B cell (primary cell): ENCODE measurements around the gene SKOR1. TPM values are rescaled to one million over a fixed set of nuclear protein-coding genes. Genes with fewer than 3 reads are reported as not detected.

Source experiments
- ATAC-seq: fragments of 200-7000 bp; cut with Tn5 transposase; one replicate; pipeline ENCODE4 v1.10.0; 2021; ENCODE audit warnings: low read depth, mild to moderate bottlenecking, moderate number of reproducible peaks, moderate library complexity
- CTCF ChIA-PET: fragments of 350-600 bp; sonication (Branson Sonifier 250); formaldehyde crosslinking; loops from one replicate; lab custom pipeline; 2021; ENCODE audit warnings: antibody characterized with exemption, inconsistent platforms; lab: Charles Lee
- POLR2A ChIA-PET: fragments of 350-600 bp; sonication (Branson Sonifier 250); formaldehyde crosslinking; loops from one replicate; lab custom pipeline; 2021; ENCODE audit warnings: antibody characterized with exemption; lab: Charles Lee
- DNase-seq: peaks from one replicate; pipeline ENCODE4 v3.0.0; 2013
- H2AFZ ChIP-seq: 2 replicates; pipeline ENCODE4 v1.6.1; 2012; ENCODE audit warnings: mild to moderate bottlenecking, low read depth, low read length; ENCODE audit not compliant: insufficient read depth, poor library complexity, severe bottlenecking
- H3K27ac ChIP-seq, 2 donors: 1 replicate in 1 of 2; 2 replicates in 1 of 2; pipeline ENCODE4 v1.5.1; 2012 to 2013; ENCODE audit warnings: low read length in 2 of 2, mild to moderate bottlenecking in 2 of 2, moderate library complexity in 1 of 2
- H3K27me3 ChIP-seq, 4 experiments: fragments of 200-600 bp in 1 of 4; sonication (generic) in 1 of 4; replicated peaks in 1 of 4; 1 replicate in 2 of 4; 2 replicates in 2 of 4; pipeline versions ENCODE4 v1.6.1 to v1.7.0; 2013 to 2016; ENCODE audit warnings: low read length in 3 of 4, mild to moderate bottlenecking in 2 of 4, mixed read lengths in 1 of 4, moderate library complexity in 1 of 4; ENCODE audit not compliant: insufficient read depth in 4 of 4, control insufficient read depth in 3 of 4; ENCODE audit errors: control extremely low read depth in 1 of 4
- H3K36me3 ChIP-seq, 2 experiments: replicated peaks in 1 of 2; 1 replicate in 1 of 2; 2 replicates in 1 of 2; pipeline versions ENCODE4 v1.6.1 to v1.7.1; 2013; ENCODE audit warnings: low read length in 1 of 2; ENCODE audit not compliant: insufficient read depth in 2 of 2, control insufficient read depth in 1 of 2; ENCODE audit errors: control extremely low read depth in 1 of 2, extremely low read depth in 1 of 2
- H3K4me1 ChIP-seq, 2 donors: fragments of 200-600 bp in 1 of 2; sonication (generic) in 1 of 2; 1 replicate in 1 of 2; 2 replicates in 1 of 2; pipeline versions ENCODE4 v1.5.1 to v1.6.1; 2013 to 2017; ENCODE audit warnings: low read length in 2 of 2; ENCODE audit not compliant: control insufficient read depth in 2 of 2, insufficient read depth in 2 of 2
- H3K4me2 ChIP-seq: replicated peaks from 2 replicates; pipeline ENCODE3; 2012; ENCODE audit warnings: mild to moderate bottlenecking, low read depth, low read length; ENCODE audit not compliant: poor library complexity, severe bottlenecking
- H3K4me3 ChIP-seq, 5 experiments: fragments of 200-600 bp in 1 of 5; sonication (generic) in 1 of 5; 1 replicate in 3 of 5; 2 replicates in 2 of 5; pipeline versions ENCODE4 v1.5.1 to v1.7.0; 2011 to 2016; ENCODE audit warnings: low read length in 4 of 5, mild to moderate bottlenecking in 4 of 5, low read depth in 2 of 5, control low read depth in 1 of 5, moderate library complexity in 1 of 5; ENCODE audit not compliant: insufficient read depth in 1 of 5; ENCODE audit errors: control extremely low read depth in 1 of 5, extremely low read depth in 1 of 5
- H3K79me2 ChIP-seq: fragments of 200-600 bp; sonication (generic); one replicate; pipeline ENCODE4 v1.6.0; 2016; ENCODE audit warnings: low read length; ENCODE audit not compliant: control insufficient read depth, insufficient read depth
- H3K9ac ChIP-seq: fragments of 200-600 bp; sonication (generic); 2 replicates; pipeline ENCODE4 v1.6.1; 2017; ENCODE audit warnings: mild to moderate bottlenecking, low read length, moderate library complexity
- H3K9me3 ChIP-seq, 3 donors: one replicate each; pipeline versions ENCODE4 v1.6.1 to v1.7.1; 2013; ENCODE audit warnings: low read length in 2 of 3; ENCODE audit not compliant: control insufficient read depth in 2 of 3, insufficient read depth in 1 of 3; ENCODE audit errors: control extremely low read depth in 1 of 3
- H4K20me1 ChIP-seq: 2 replicates; pipeline ENCODE4 v1.6.0; 2012; ENCODE audit warnings: mild to moderate bottlenecking, low read length; ENCODE audit not compliant: insufficient read depth, control insufficient read depth, poor library complexity, severe bottlenecking
- H3K27ac Mint-ChIP-seq: one replicate; pipeline ENCODE4 v1.8.0; 2021; ENCODE audit warnings: mixed read lengths
- H3K27me3 Mint-ChIP-seq: one replicate; pipeline ENCODE4 v1.8.0; 2021; ENCODE audit warnings: mixed read lengths
- H3K4me1 Mint-ChIP-seq: one replicate; pipeline ENCODE4 v1.8.0; 2021; ENCODE audit warnings: mixed read lengths
- H3K4me3 Mint-ChIP-seq: one replicate; pipeline ENCODE4 v1.8.0; 2021; ENCODE audit warnings: mixed read lengths
- H3K9me3 Mint-ChIP-seq: one replicate; pipeline ENCODE4 v1.8.0; 2022; ENCODE audit warnings: mixed read lengths; ENCODE audit not compliant: insufficient read depth
- EZH2 ChIP-seq: IDR thresholded peaks from 2 replicates; pipeline ENCODE4 v1.6.1; 2012; ENCODE audit warnings: borderline replicate concordance, low read depth, mild to moderate bottlenecking, moderate library complexity, low read length; ENCODE audit not compliant: insufficient read depth, poor library complexity, severe bottlenecking
- WGBS: methylation state at CpG from one replicate; pipeline ENCODE4 v1.1.5; 2013; ENCODE audit warnings: missing lambda C conversion rate; ENCODE audit not compliant: insufficient coverage; 5-methylcytosine and 5-hydroxymethylcytosine counted together
- intact Hi-C: fragments of 100-400 bp; cut with micrococcal nuclease; formaldehyde crosslinking; loops from one replicate; pipeline ENCODE4 v1.10.0; 2022
- polyA plus RNA-seq: library from polyadenylated mRNA; depleted of rRNA; stranded (reverse); fragments of >200 nt; gene quantifications from 2 replicates; pipeline ENCODE4 v1.2.3, GENCODE V29; 2012
- total RNA-seq, 2 donors: library from RNA; stranded (reverse); fragments of 120-200 nt in 1 of 2; gene quantifications; 1 replicate in 1 of 2; 2 replicates in 1 of 2; pipeline versions ENCODE4 v1.2.3 to v1.2.4, GENCODE V29; 2013 to 2022
- TF ChIP-seq, protein P1 (sequence below): fragments of 200-600 bp; IDR thresholded peaks from one replicate; pipeline ENCODE4 v1.8.0; 2022; ENCODE audit warnings: antibody characterized with exemption, mild to moderate bottlenecking

Gene SKOR1
- total and polyA plus RNA-seq, 2 donors (not counting 1 experiment from before 2014, with no cell fraction given) = 0.37 to 0.67 TPM

DNA sequence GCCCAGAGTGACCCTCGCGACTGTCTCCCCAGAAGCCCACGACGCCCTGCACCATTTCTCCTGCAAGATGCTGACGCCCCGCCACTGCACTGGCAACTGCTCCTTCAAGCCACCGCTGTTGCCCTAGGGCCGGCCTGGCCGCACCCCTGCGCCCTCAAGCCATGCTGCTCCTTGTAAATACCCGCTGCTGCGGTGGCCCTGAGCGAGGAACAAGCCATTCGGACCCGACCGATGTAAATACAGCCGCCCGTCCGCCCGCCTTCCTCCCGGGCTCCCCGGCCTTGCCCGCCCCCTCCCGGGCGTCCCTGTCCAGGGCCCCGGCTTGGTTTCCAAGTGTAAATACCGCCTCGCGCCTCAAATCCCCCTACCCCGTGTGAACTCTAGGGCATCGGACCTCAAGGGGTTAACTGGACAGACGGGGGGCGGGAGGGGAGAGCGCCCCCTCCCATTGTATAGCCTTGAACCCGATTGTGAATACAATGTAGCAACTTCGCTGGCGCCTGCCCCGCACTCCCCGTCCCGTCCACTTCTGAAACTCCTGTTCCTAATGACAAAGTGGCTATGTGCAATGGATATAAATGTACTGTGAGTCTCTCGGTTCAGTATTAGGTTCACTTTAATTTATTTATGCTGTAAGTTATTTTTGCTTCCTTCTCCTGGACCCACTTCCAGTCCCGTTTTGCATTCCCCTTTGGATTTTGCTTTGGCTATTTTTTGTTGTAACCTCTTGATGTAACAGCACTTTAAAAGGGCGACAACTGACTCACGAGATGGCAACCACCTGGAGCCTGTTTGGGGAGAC lies 8.6 kb downstream of the SKOR1 start:
- H3K79me2 ChIP-seq = no peaks in the 10 kb centered on the region
- peak overlapping the region; percentile 88 for H3K4me3 Mint-ChIP-seq
- H3K4me3 ChIP-seq = peak overlapping the region in 3 of 5 experiments; percentile 48 to 74 (median 58)
- peaks cover 61 to 64% of the 10 kb centered on the region in 2 donors for H3K4me1 ChIP-seq
- intact Hi-C loops = no loop called here
- POLR2A ChIA-PET = interaction anchor here (0.7 to 2.5 kb wide), 4 partner anchors 10 to 54 kb away, joined by 3 to 22 read pairs (median 8); partner anchors contain the start of gene SKOR1
- TF ChIP-seq EZH2 = peak; percentile 50
- TF ChIP-seq, protein P1, sequence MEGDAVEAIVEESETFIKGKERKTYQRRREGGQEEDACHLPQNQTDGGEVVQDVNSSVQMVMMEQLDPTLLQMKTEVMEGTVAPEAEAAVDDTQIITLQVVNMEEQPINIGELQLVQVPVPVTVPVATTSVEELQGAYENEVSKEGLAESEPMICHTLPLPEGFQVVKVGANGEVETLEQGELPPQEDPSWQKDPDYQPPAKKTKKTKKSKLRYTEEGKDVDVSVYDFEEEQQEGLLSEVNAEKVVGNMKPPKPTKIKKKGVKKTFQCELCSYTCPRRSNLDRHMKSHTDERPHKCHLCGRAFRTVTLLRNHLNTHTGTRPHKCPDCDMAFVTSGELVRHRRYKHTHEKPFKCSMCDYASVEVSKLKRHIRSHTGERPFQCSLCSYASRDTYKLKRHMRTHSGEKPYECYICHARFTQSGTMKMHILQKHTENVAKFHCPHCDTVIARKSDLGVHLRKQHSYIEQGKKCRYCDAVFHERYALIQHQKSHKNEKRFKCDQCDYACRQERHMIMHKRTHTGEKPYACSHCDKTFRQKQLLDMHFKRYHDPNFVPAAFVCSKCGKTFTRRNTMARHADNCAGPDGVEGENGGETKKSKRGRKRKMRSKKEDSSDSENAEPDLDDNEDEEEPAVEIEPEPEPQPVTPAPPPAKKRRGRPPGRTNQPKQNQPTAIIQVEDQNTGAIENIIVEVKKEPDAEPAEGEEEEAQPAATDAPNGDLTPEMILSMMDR = peak; percentile 40
- DNase-seq = peak; percentile 69
- peaks cover 60% of the 10 kb centered on the region for H3K27me3 Mint-ChIP-seq
- peaks cover 0 to 57% (median under 1%) of the 10 kb centered on the region in 3 donors for H3K9me3 ChIP-seq
- H3K36me3 ChIP-seq = no peaks in the 10 kb centered on the region
- peak overlapping the region; percentile 89 for H3K4me2 ChIP-seq
- H4K20me1 ChIP-seq = peaks cover 4% of the 10 kb centered on the region
- CTCF ChIA-PET = interaction anchor here (1.2 to 16.8 kb wide), 8 partner anchors 10 to 376 kb away, joined by 3 to 237 read pairs (median 14); no protein-coding TSS in a partner anchor
- H3K9ac ChIP-seq = peak overlapping the region; percentile 51
- 2% methylated on average over 31 of the region's 44 CpGs for WGBS
- peaks cover 4 to 89% (median 60%) of the 10 kb centered on the region in 4 experiments for H3K27me3 ChIP-seq
- peak overlapping the region; percentile 50 for H3K27ac Mint-ChIP-seq
- ATAC-seq = peak; percentile 48
- H3K27ac ChIP-seq = no peak overlapping the region
- peaks cover 65% of the 10 kb centered on the region for H3K4me1 Mint-ChIP-seq
- H3K9me3 Mint-ChIP-seq = no peaks in the 10 kb centered on the region
- peak overlapping the region; percentile 64 for H2AFZ ChIP-seq
